ENCODE results near the gene PCCB. TPM values are rescaled to one million over a fixed set of nuclear protein-coding genes. Genes with fewer than 3 reads are reported as not detected.

The PCCB gene
- total RNA-seq, 1 experiment from 2014 or later = 69.0 TPM

- no peaks in the 10 kb centered on the region for H3K4me1 Mint-ChIP-seq
- POLR2A ChIA-PET = no interaction called here
- no peak for ATAC-seq
Observed at GRCh38 chr3:136366289-136366688, 116.1 kb downstream of the PCCB start.

More at GRCh38 chr3:136366289-136366688, 116.1 kb downstream of the PCCB start:
- Mint-ChIP-seq H3K27me3 (ENCODE audit: low read depth) (no peaks in the 10 kb centered on the region), H3K4me3 (no peak overlapping the region), H3K27ac (no peak overlapping the region), H3K36me3 (peaks cover 2% of the 10 kb centered on the region; the same call in 1 of the 2 replicates), H3K9me3 (no peaks in the 10 kb centered on the region)
- no peak for DNase-seq (ENCODE audit: low spot score)
- CTCF ChIA-PET = interaction anchor here (1.3 to 2.1 kb wide), 2 partner anchors 14 to 386 kb away, joined by 5 to 8 read pairs; partner anchors contain the start of gene STAG1
- TF ChIP-seq, protein P1, sequence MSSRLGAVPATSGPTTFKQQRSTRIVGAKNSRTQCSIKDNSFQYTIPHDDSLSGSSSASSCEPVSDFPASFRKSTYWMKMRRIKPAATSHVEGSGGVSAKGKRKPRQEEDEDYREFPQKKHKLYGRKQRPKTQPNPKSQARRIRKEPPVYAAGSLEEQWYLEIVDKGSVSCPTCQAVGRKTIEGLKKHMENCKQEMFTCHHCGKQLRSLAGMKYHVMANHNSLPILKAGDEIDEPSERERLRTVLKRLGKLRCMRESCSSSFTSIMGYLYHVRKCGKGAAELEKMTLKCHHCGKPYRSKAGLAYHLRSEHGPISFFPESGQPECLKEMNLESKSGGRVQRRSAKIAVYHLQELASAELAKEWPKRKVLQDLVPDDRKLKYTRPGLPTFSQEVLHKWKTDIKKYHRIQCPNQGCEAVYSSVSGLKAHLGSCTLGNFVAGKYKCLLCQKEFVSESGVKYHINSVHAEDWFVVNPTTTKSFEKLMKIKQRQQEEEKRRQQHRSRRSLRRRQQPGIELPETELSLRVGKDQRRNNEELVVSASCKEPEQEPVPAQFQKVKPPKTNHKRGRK (CRISPR knock-in tag; IDR thresholded peaks at IDR 0.05; ENCODE audit: borderline replicate concordance) = no peak
- TF ChIP-seq CREB1 (CRISPR knock-in tag; IDR thresholded peaks at IDR 0.05) = no peak
- TF ChIP-seq ZNF232 (CRISPR knock-in tag; IDR thresholded peaks at IDR 0.05) = no peak
- no peak for TF ChIP-seq E2F4 (CRISPR knock-in tag; IDR thresholded peaks at IDR 0.05; ENCODE audit: borderline replicate concordance, low read depth)
- TF ChIP-seq OVOL2 (CRISPR knock-in tag; IDR thresholded peaks at IDR 0.05; ENCODE audit: borderline replicate concordance) = no peak
- no peak for TF ChIP-seq TP53 (CRISPR knock-in tag; IDR thresholded peaks at IDR 0.05)
- TF ChIP-seq MXD4 (CRISPR knock-in tag; IDR thresholded peaks at IDR 0.05; ENCODE audit: borderline replicate concordance) = no peak
- TF ChIP-seq NFYB (CRISPR knock-in tag; conservative IDR thresholded peaks at IDR 0.05; ENCODE audit: low read depth) = no peak
- TF ChIP-seq ZNF396 (CRISPR knock-in tag; IDR thresholded peaks at IDR 0.05; ENCODE audit: borderline replicate concordance) = no peak
- TF ChIP-seq AR (CRISPR knock-in tag; IDR thresholded peaks at IDR 0.05) = no peak
- TF ChIP-seq E2F5 (CRISPR knock-in tag; IDR thresholded peaks at IDR 0.05) = no peak
- TF ChIP-seq, protein P2, sequence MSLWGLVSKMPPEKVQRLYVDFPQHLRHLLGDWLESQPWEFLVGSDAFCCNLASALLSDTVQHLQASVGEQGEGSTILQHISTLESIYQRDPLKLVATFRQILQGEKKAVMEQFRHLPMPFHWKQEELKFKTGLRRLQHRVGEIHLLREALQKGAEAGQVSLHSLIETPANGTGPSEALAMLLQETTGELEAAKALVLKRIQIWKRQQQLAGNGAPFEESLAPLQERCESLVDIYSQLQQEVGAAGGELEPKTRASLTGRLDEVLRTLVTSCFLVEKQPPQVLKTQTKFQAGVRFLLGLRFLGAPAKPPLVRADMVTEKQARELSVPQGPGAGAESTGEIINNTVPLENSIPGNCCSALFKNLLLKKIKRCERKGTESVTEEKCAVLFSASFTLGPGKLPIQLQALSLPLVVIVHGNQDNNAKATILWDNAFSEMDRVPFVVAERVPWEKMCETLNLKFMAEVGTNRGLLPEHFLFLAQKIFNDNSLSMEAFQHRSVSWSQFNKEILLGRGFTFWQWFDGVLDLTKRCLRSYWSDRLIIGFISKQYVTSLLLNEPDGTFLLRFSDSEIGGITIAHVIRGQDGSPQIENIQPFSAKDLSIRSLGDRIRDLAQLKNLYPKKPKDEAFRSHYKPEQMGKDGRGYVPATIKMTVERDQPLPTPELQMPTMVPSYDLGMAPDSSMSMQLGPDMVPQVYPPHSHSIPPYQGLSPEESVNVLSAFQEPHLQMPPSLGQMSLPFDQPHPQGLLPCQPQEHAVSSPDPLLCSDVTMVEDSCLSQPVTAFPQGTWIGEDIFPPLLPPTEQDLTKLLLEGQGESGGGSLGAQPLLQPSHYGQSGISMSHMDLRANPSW (CRISPR knock-in tag; conservative IDR thresholded peaks at IDR 0.05; ENCODE audit: low read depth) = no peak
- TF ChIP-seq ETV6 (CRISPR knock-in tag; IDR thresholded peaks at IDR 0.05) = no peak
- TF ChIP-seq ZNF416 (CRISPR knock-in tag; IDR thresholded peaks at IDR 0.05) = no peak
- no peak for TF ChIP-seq RORB (CRISPR knock-in tag; IDR thresholded peaks at IDR 0.05)
- TF ChIP-seq, protein P3, sequence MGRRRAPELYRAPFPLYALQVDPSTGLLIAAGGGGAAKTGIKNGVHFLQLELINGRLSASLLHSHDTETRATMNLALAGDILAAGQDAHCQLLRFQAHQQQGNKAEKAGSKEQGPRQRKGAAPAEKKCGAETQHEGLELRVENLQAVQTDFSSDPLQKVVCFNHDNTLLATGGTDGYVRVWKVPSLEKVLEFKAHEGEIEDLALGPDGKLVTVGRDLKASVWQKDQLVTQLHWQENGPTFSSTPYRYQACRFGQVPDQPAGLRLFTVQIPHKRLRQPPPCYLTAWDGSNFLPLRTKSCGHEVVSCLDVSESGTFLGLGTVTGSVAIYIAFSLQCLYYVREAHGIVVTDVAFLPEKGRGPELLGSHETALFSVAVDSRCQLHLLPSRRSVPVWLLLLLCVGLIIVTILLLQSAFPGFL (CRISPR knock-in tag; IDR thresholded peaks at IDR 0.05; ENCODE audit: borderline replicate concordance) = no peak
- no peak for TF ChIP-seq CBFB (CRISPR knock-in tag; IDR thresholded peaks at IDR 0.05; ENCODE audit: low read depth)
